Brain pericyte (primary cell): ENCODE data around the gene KLHL25.
"Not testable (repeated sequence)": the region's sequence is repeated elsewhere in the genome, so short reads cannot be mapped to it uniquely, and the experiment has no call there.

Experiments used
- DNase-seq: peaks from one replicate; pipeline ENCODE4 v3.0.0-alpha.2; 2012; ENCODE audit warnings: low read depth, low spot score

Gene KLHL25, protein sequence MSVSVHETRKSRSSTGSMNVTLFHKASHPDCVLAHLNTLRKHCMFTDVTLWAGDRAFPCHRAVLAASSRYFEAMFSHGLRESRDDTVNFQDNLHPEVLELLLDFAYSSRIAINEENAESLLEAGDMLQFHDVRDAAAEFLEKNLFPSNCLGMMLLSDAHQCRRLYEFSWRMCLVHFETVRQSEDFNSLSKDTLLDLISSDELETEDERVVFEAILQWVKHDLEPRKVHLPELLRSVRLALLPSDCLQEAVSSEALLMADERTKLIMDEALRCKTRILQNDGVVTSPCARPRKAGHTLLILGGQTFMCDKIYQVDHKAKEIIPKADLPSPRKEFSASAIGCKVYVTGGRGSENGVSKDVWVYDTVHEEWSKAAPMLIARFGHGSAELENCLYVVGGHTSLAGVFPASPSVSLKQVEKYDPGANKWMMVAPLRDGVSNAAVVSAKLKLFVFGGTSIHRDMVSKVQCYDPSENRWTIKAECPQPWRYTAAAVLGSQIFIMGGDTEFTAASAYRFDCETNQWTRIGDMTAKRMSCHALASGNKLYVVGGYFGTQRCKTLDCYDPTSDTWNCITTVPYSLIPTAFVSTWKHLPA

DNA sequence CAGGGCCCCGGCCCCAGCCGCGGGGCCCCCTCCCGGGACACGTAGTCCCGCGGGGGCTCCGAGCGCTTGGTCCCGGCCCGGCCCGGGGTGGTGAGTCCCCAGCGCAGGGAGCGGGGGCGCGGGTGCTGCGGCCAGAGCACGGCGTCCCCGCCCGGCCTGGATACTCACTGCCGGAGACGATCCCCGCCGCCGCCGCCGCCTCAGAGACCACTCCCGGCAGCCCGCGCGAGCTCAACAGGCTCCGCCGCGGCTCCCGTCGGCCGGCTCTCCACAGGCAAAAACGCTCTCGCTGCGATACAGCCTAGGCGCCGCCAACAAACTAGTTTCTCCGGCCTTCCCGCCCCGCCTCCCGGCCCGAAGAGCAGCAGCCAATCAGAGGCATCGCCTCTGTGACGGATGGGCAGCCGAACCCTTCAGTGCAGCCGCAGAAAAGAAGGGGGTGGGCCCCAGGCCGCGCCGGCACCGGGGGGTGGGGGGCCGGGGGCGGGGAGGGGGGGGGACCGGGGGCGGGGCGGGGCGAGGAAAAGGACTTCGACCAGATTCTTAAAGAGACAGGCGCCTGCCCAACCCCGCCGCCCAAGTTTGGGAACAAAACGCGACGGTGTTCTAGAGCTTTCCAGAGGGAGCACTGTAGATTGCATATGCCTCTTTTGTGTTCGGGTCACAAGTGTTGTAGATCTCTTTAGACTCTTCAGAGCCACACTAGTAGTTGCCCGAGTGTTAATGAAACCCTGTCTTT lies at the start of gene KLHL25:
Gene KLHL25 (minus strand): TSS at position 328 of the 739 bp plus-strand sequence. CDS start 25,115 bp downstream, outside the sequence.
- peak; percentile 77 for DNase-seq

- no peak for DNase-seq
Measured at GRCh38 chr15:85840802-85841152, 46.1 kb upstream of the KLHL25 start.

- peak; percentile 12 for DNase-seq
Measured at GRCh38 chr15:85840079-85840801, 45.5 kb upstream of the KLHL25 start.

GRCh38 chr15:85839643-85840042 lies 44.9 kb upstream of the KLHL25 start:
- DNase-seq, result no peak

GRCh38 chr15:85838655-85839054 lies 43.9 kb upstream of the KLHL25 start:
- no peak for DNase-seq

- DNase-seq, result no peak
Measured at GRCh38 chr15:85837881-85838280, 43.2 kb upstream of the KLHL25 start.

DNA sequence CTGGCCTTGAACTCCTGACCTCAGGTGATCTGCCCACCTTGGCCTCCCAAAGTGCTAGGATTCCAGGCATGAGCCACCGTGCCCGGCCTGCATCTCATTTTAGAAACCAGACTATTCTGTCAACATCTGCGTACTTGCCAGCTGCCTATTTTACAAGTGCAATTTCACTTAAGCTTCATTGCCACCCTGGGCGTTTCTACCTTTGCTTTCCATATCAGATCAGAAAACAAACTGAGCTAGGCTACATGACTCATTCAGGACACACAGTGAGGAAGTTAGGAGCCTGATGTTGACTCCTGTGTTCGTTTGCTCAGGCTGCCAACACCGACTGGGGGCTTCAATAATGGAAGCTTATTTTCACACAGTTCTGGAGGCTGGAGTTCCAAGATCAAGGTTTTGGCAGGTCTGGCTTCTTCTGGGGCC lies 42.3 kb upstream of the KLHL25 start:
- no peak for DNase-seq

GRCh38 chr15:85834651-85835050 lies 39.9 kb upstream of the KLHL25 start:
- no peak for DNase-seq

DNA sequence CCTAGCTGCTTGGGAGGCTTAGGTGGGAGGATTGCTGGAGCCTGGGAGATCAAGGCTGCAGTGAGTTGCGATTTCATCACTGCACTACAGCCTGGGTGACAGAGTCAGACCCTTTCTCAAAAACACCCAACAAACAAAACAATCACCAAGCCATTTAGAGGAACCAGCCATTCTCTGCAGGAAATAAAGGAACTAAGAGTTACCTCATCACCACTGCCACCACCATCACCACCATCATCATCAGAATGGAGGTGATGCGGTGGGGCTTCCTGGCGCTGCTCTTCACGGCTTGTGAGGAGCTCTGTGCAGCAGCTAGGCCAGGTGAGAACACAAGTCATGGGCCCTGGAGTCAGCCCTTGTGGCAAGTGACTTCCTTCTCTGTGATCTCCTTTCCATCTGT lies 37.7 kb upstream of the KLHL25 start:
- no peak for DNase-seq

DNA sequence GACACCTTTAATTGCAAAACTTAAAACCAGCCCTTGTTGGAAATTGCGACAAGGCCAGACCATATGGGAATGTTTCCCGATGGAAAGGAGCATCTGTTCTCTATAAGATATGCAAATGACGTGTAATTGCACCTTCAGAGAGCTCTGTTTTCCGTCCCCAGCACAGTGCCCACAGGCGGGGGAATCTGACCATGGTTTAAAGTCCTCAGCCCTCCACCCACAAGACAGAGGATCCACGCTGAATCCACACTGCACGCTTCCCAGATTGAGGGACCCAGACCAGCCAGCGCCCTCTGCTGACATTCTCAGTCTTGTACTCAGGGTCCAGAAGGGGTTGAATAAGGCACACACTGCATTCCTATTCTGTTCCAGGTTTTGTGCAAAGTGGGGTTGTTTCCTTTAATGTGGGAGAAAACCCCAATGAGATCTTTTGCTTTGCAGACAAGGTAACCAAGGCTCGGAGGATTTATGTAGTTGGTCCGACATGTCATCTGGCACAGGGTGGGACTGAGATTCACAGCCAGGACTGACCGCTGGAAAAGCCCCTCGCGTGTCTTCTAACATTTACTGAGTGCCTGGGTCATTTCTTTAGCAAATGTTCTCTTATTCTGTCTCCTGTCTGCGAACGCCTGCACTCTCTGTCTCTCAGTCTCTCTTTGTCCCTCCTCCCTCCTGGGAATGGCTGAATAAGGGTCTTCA lies 36.8 kb upstream of the KLHL25 start:
- no peak for DNase-seq

GRCh38 chr15:85829754-85830153 lies 35.0 kb upstream of the KLHL25 start:
- DNase-seq, result not testable (repeated sequence)

GRCh38 chr15:85828874-85829273 lies 34.1 kb upstream of the KLHL25 start:
- no peak for DNase-seq

GRCh38 chr15:85828126-85828525 lies 33.4 kb upstream of the KLHL25 start:
- DNase-seq, result no peak

DNA sequence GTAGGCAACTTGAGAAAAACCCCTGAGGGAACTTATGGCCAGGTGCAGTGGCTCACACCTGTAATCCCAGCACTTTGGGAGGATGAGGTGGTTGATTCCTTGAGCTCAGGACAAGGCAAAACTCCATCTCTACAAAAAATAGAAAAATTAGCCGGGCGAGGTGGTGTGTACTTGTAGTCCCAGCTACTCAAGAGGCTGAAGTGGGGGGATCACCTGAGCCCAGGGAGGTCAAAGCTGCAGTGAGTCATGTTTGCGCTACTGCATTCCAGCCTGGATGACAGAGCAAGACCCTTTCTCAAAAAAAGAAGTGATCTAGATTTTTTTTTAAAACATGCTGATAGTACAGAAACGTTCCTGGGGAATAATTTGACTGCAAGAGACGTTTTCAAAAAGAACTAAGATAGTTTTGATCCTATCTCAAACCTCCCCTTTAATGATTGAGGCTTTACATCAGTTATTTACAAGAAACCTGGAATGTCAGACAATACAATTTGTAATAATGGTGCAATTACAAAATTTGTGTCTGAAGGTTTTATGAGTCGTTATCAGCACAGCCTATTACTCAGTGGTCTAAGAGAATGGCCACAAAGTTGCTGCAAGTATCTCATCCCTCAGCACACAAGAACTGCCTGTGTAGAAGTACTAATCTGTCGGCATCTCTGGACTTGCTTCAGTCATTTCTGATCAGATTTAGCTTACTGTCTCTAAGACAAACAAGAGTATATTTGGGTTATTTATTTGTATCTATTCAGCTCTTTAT lies 32.2 kb upstream of the KLHL25 start:
- no peak for DNase-seq

GRCh38 chr15:85825719-85826118 lies 31.0 kb upstream of the KLHL25 start:
- no peak for DNase-seq

DNA sequence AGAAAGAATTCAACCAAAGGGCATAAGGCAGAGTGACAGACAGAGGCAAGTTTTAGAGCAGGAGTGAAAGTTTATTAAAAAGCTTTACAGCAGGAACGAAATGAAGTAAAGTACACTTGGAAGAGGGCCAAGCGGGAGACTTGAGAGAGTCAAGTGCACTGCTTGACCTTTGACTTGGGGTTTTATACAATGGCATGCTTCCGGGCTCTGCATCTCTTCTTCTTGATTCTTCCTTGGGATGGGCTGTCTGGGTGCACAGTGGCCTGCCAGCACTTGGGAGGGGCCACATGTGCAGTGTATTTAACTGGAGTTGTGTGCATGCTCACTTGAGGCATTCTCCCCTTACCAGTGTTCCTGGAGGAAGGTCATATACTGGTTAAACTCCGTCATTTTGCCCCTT lies 30.4 kb upstream of the KLHL25 start:
- DNase-seq, result no peak

DNA sequence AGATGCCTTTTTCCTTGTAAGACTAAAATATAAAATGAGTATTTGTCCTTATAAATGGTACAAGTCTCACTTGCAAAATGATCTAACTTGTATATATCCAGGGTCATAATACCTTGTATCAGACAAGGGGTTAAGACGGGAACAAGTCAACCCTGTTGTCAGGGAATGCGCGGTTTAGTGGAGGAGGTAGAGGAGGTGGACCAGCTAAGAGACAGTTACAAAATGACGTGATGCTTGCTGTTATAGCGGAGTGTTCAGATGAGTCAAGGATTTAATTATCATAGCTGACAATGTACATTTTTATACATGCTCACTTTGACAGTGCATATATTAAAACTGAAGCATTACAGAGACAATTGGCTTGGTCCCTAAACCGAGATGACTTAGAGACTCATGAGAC lies 26.8 kb upstream of the KLHL25 start:
- DNase-seq, result no peak

- DNase-seq, result no peak
Measured at GRCh38 chr15:85819938-85820337, 25.2 kb upstream of the KLHL25 start.

GRCh38 chr15:85813234-85813633 lies 18.5 kb upstream of the KLHL25 start:
- DNase-seq, result no peak

DNA sequence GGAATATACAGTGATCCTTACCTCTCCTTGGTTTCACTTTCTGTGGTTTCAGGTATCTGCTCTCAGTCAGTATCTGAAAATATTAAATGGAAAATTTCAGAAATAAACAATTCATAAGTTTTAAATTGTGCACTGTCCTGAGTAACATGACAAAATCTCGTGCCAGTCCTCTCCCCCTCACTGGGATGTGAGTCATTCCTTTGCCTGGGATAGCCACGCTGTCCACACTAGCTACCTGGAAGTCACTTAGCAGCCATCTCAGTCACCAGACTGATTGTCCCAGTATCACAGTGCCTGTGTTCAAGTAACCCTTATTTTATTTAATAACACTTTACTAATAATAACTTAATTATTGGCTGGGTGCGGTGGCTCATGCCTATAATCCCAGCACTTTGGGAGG lies 15.3 kb upstream of the KLHL25 start:
- no peak for DNase-seq

DNA sequence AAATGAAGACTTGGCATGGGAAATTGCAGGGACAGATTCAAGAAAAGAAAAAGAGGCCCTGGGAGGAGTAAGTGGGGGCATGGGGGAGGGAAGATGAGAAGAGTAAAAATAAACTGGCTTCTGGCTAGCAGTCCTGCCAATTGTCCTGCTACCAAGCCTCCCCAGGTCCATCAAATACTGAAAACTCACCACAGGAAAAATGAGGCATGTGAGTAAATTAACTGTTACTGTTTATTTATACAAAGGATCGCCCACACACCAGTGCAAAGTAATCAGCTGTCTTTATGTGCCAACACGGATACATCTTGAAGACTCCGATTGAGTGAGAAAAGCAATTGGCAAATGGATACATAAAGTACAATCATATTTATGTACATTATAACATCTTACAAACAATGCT lies 10.7 kb upstream of the KLHL25 start:
- no peak for DNase-seq
